ENCODE results near the gene NUDT14.

Gene NUDT14

GRCh38 chr14:105168979-105169507 is 12.1 kb downstream of the NUDT14 start:
- no peak for FAIRE-seq
- TF ChIP-seq POLR2A (IDR thresholded peaks at IDR 0.05; ENCODE audit: low read depth, low read length): no peak
- DNase-seq (ENCODE audit: insufficient read length, low spot score): no peak

GRCh38 chr14:105168496-105168978 is 12.6 kb downstream of the NUDT14 start, which contains the start of gene JAG2:
TSS of gene JAG2 (minus strand) at chr14:105168776. CDS start at chr14:105168420, 356 bp downstream.
- FAIRE-seq (no peak), DNase-seq (ENCODE audit: insufficient read length, low spot score) (peak; percentile 72)
- TF ChIP-seq POLR2A (IDR thresholded peaks at IDR 0.05; ENCODE audit: low read depth, low read length): peak; percentile 35; the same call in 1 of the 2 replicates

GRCh38 chr14:105168093-105168420 is 13.1 kb downstream of the NUDT14 start:
- FAIRE-seq (no peak), DNase-seq (ENCODE audit: insufficient read length, low spot score) (no peak)
- no peak for TF ChIP-seq POLR2A (IDR thresholded peaks at IDR 0.05; ENCODE audit: low read depth, low read length)

GRCh38 chr14:105167303-105168092 is 13.6 kb downstream of the NUDT14 start:
- no peak for TF ChIP-seq POLR2A (IDR thresholded peaks at IDR 0.05; ENCODE audit: low read depth, low read length)
- FAIRE-seq (no peak), DNase-seq (ENCODE audit: insufficient read length, low spot score) (no peak)

GRCh38 chr14:105166571-105167302 is 14.4 kb downstream of the NUDT14 start:
- no peak for FAIRE-seq
- DNase-seq (ENCODE audit: insufficient read length, low spot score): no peak
- TF ChIP-seq POLR2A (IDR thresholded peaks at IDR 0.05; ENCODE audit: low read depth, low read length): no peak

GRCh38 chr14:105165761-105166485 is 15.2 kb downstream of the NUDT14 start:
- DNase-seq (ENCODE audit: insufficient read length, low spot score) (no peak), FAIRE-seq (no peak)
- no peak for TF ChIP-seq POLR2A (IDR thresholded peaks at IDR 0.05; ENCODE audit: low read depth, low read length)

- no peak for TF ChIP-seq POLR2A (IDR thresholded peaks at IDR 0.05; ENCODE audit: low read depth, low read length)
- DNase-seq (ENCODE audit: insufficient read length, low spot score) (no peak), FAIRE-seq (no peak)
Observed at GRCh38 chr14:105165134-105165704, 15.9 kb downstream of the NUDT14 start.

GRCh38 chr14:105163040-105163742 is 17.9 kb downstream of the NUDT14 start:
- DNase-seq (ENCODE audit: insufficient read length, low spot score): no peak
- FAIRE-seq: no peak

GRCh38 chr14:105162669-105162979 is 18.5 kb downstream of the NUDT14 start:
- DNase-seq (ENCODE audit: insufficient read length, low spot score) (no peak), FAIRE-seq (no peak)
- no peak for TF ChIP-seq POLR2A (IDR thresholded peaks at IDR 0.05; ENCODE audit: low read depth, low read length)

More at GRCh38 chr14:105163040-105163742, 17.9 kb downstream of the NUDT14 start:
- no peak for TF ChIP-seq POLR2A (IDR thresholded peaks at IDR 0.05; ENCODE audit: low read depth, low read length)

GRCh38 chr14:105161964-105162668 is 19.0 kb downstream of the NUDT14 start:
- DNase-seq (ENCODE audit: insufficient read length, low spot score): no peak
- FAIRE-seq: no peak

GRCh38 chr14:105161309-105161708 is 19.8 kb downstream of the NUDT14 start:
- no peak for TF ChIP-seq POLR2A (IDR thresholded peaks at IDR 0.05; ENCODE audit: low read depth, low read length)
- FAIRE-seq: no peak
- DNase-seq (ENCODE audit: insufficient read length, low spot score): no peak

More at GRCh38 chr14:105161964-105162668, 19.0 kb downstream of the NUDT14 start:
- TF ChIP-seq POLR2A (IDR thresholded peaks at IDR 0.05; ENCODE audit: low read depth, low read length): no peak

GRCh38 chr14:105160776-105161175 is 20.3 kb downstream of the NUDT14 start:
- TF ChIP-seq POLR2A (IDR thresholded peaks at IDR 0.05; ENCODE audit: low read depth, low read length): no peak
- DNase-seq (ENCODE audit: insufficient read length, low spot score) (no peak), FAIRE-seq (no peak)

Measured in H54 (cell line).